Loucy (cell line): Measurements from ENCODE around the gene TSSC4.

ENCODE experiments used
- CTCF ChIP-seq: fragments of 200-600 bp; sonication (generic); conservative IDR thresholded peaks from 2 replicates; pipeline ENCODE4 v1.5.1; 2014; ENCODE audit warnings: mild to moderate bottlenecking, antibody characterized with exemption, low read length
- EZH2phosphoT487 ChIP-seq: fragments of 200-600 bp; IDR thresholded peaks from 2 replicates; pipeline ENCODE4 v1.6.1; 2018; ENCODE audit warnings: antibody characterized with exemption, mild to moderate bottlenecking, moderate library complexity, borderline replicate concordance

GRCh38 chr11:2351701-2352100 is 48.8 kb upstream of the TSSC4 start:
- TF ChIP-seq CTCF: no peak
- TF ChIP-seq EZH2phosphoT487: no peak
